Measurements from ENCODE around the gene NTN4.
A peak's percentile ranks its signal among the peaks of the same experiment; 100 is the strongest.

The NTN4 gene

GRCh38 chr12:95731519-95731958 lies 59.0 kb downstream of the NTN4 start:
- no peak for TF ChIP-seq CTCF (conservative IDR thresholded peaks at IDR 0.05; ENCODE audit: low read depth)
- DNase-seq (ENCODE audit: low spot score) = no peak
- H3K27ac ChIP-seq = no peak overlapping the region
- CTCF ChIA-PET = no interaction called here
- POLR2A ChIA-PET (ENCODE audit: low non-redundant PET) = no interaction called here

DNA sequence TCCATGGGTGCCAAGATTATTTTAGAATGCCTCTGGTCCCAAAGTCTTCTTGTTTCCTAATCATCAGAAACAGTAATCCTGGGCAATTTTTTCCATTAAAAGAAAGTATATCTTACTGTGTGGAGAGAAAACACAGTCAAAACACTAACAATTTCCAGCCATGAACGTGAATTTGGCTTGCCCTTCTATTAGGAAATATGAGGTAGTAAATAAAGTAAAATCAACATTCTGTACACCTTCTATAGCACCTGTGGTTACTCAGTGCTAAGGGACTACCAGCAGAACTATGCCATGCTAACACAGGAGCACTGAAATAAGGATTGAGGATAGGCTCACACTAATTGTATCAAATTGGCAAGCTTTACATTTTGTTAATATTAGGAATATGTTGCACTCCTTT lies 60.1 kb downstream of the NTN4 start:
- DNase-seq (ENCODE audit: low spot score) = no peak
- CTCF ChIA-PET = no interaction called here
- TF ChIP-seq CTCF (conservative IDR thresholded peaks at IDR 0.05; ENCODE audit: low read depth) = no peak
- POLR2A ChIA-PET (ENCODE audit: low non-redundant PET) = no interaction called here
- H3K27ac ChIP-seq = no peak overlapping the region

- DNase-seq (ENCODE audit: low spot score) = no peak
- ChIA-PET CTCF (no interaction called here), POLR2A (ENCODE audit: low non-redundant PET) (no interaction called here)
- H3K27ac ChIP-seq = no peak overlapping the region
- no peak for TF ChIP-seq CTCF (conservative IDR thresholded peaks at IDR 0.05; ENCODE audit: low read depth)
Observed at GRCh38 chr12:95726903-95727302, 63.7 kb downstream of the NTN4 start.

DNA sequence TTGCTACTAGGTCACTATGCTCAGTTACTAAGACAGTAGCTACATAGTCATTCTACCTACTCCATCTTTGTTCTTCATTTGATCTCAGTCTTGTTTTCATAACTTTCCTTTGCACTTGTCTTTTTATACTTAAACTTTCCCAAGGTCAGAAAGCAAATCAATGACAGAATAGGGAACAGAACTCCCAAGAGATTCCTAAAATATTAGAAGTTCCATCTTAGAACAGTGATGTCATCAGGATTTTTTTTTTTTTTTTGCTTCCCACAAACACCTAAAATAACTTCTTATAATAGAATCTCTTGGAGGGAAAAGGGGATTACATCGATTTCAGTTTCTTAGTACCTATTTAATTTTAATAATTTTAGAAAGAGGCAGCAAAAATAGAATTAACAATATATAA lies 65.8 kb downstream of the NTN4 start:
- ChIA-PET POLR2A (ENCODE audit: low non-redundant PET) (no interaction called here), CTCF (no interaction called here)
- DNase-seq (ENCODE audit: low spot score) = no peak
- TF ChIP-seq CTCF (conservative IDR thresholded peaks at IDR 0.05; ENCODE audit: low read depth) = no peak
- no peak overlapping the region for H3K27ac ChIP-seq

DNA sequence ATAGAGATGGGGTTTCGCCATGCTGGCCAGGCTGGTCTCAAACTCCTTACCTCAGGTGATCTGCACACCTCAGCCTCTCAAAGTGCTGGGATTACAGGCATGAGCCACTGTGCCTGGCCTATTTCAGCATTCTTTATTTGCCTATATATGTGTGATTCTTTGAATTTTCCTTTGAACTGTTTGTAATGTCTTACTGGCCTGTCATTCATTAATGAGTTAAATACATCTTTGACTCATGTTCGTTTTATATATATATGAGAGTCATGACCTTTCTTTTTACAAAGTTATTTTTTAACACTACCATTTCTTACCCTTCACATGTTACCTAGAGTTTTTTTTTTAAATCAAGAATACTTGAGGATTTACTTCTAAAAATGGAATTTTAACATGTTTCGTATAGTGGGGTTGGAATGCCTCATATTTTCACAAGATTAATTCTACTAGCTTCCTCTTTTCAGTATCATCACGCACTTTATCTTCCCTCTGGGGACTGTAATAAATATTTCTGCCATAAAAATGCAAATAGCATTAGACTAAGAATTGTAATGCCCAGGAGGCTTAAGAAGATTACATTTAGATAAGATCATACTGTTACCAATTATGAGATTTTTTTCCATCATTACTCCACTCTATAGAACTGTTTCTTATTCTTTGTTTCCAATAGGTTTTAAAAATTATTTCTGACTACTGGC lies 66.7 kb downstream of the NTN4 start:
- TF ChIP-seq CTCF (conservative IDR thresholded peaks at IDR 0.05; ENCODE audit: low read depth) = no peak
- no peak for DNase-seq (ENCODE audit: low spot score)
- CTCF ChIA-PET = interaction anchor here (0.7 kb wide), 2 partner anchors 16 to 139 kb away, joined by 3 read pairs; no protein-coding TSS in a partner anchor

DNA sequence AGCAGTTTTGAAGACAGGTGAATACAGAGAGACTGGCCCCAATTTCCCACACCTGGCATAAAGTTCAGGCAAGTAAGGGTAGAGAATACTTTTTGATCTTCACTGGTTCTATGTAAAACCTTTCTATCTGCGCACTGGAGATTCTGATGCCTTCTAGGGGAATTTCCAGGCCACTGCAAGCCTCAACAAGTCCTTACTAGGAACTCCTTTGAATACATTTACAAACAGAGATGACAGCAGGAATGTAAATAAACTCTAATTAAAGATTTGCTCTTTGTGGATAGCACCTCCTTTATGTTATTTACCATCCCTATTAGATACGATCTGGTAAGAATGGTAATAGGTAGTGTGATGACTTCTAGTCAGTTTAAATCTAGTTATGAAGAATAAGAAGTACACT lies 69.2 kb downstream of the NTN4 start:
- DNase-seq (ENCODE audit: low spot score) = peak; percentile 36
- ChIA-PET POLR2A (ENCODE audit: low non-redundant PET) (no interaction called here), CTCF (interaction anchor here (1.3 kb wide), 1 partner anchor 139 kb away, joined by 4 read pairs; no protein-coding TSS in a partner anchor)
- H3K27ac ChIP-seq = no peak overlapping the region
- no peak for TF ChIP-seq CTCF (conservative IDR thresholded peaks at IDR 0.05; ENCODE audit: low read depth)

More for the DNA sequence above, 66.7 kb downstream of the NTN4 start:
- POLR2A ChIA-PET (ENCODE audit: low non-redundant PET) = no interaction called here
- H3K27ac ChIP-seq = no peak overlapping the region
